WTC11 (cell line): ENCODE results near the gene FOXL1. TPM values are rescaled to one million over a fixed set of nuclear protein-coding genes. Genes with fewer than 3 reads are reported as not detected.

Experiments used
- ATAC-seq: fragments of 200-7000 bp; cut with Tn5 transposase; 2 replicates; pipeline ENCODE4 v1.10.0; 2021; ENCODE audit warnings: mild to moderate bottlenecking, moderate library complexity
- CTCF ChIA-PET: fragments of 300-600 bp; sonication (Branson Sonifier 250); formaldehyde crosslinking; loops from one replicate; lab custom pipeline; 2021; ENCODE audit warnings: antibody characterized with exemption; lab: Charles Lee
- POLR2A ChIA-PET: fragments of 350-600 bp; sonication (Branson Sonifier 250); formaldehyde crosslinking; loops from one replicate; lab custom pipeline; 2021; ENCODE audit warnings: antibody characterized with exemption; lab: Charles Lee
- DNase-seq: peaks from one replicate; pipeline ENCODE4 v3.0.0; 2021; ENCODE audit warnings: low spot score
- H3K27ac Mint-ChIP-seq: 2 replicates; pipeline ENCODE4 v1.8.0; 2021; ENCODE audit warnings: mixed read lengths
- H3K27me3 Mint-ChIP-seq: 2 replicates; pipeline ENCODE4 v1.8.0; 2021; ENCODE audit warnings: low read depth, mild to moderate bottlenecking, moderate library complexity, mixed read lengths
- H3K36me3 Mint-ChIP-seq: 2 replicates; pipeline ENCODE4 v1.8.0; 2021; ENCODE audit warnings: mixed read lengths
- H3K4me1 Mint-ChIP-seq: 2 replicates; pipeline ENCODE4 v1.8.0; 2022; ENCODE audit warnings: mixed read lengths
- H3K4me3 Mint-ChIP-seq: 2 replicates; pipeline ENCODE4 v1.8.0; 2021; ENCODE audit warnings: mild to moderate bottlenecking, moderate library complexity, mixed read lengths
- H3K9me3 Mint-ChIP-seq: 2 replicates; pipeline ENCODE4 v1.8.0; 2021; ENCODE audit warnings: mixed read lengths
- AFF4 ChIP-seq: sonication (generic); formaldehyde crosslinking; IDR thresholded peaks from 2 replicates; pipeline ENCODE4 v1.8.1; 2023; ENCODE audit warnings: mild to moderate bottlenecking, missing genetic modification reagents, borderline replicate concordance
- ATF2 ChIP-seq: sonication (generic); formaldehyde crosslinking; IDR thresholded peaks from 2 replicates; pipeline ENCODE4 v1.8.1; 2022; ENCODE audit warnings: low read depth, missing genetic modification reagents, borderline replicate concordance
- CTCF ChIP-seq: fragments of 200-600 bp; IDR thresholded peaks from 2 replicates; pipeline ENCODE4 v1.8.0; 2022; ENCODE audit warnings: antibody characterized with exemption
- FOXP4 ChIP-seq: sonication (generic); formaldehyde crosslinking; IDR thresholded peaks from 2 replicates; pipeline ENCODE4 v1.8.0; 2022; ENCODE audit warnings: mild to moderate bottlenecking, missing genetic modification reagents
- GTF2I ChIP-seq: fragments of 250-450 bp; sonication (Bioruptor Pico); conservative IDR thresholded peaks from 2 replicates; pipeline ENCODE4 v1.4.0; 2021; ENCODE audit warnings: mild to moderate bottlenecking
- HMGA2 ChIP-seq: fragments of 250-450 bp; sonication (Bioruptor Pico); IDR thresholded peaks from 2 replicates; pipeline ENCODE4 v1.4.0; 2021; ENCODE audit warnings: mild to moderate bottlenecking, moderate library complexity
- MLX ChIP-seq: sonication (generic); formaldehyde crosslinking; IDR thresholded peaks from 2 replicates; pipeline ENCODE4 v1.8.1; 2023; ENCODE audit warnings: mild to moderate bottlenecking, missing genetic modification reagents, moderate library complexity
- SMAD3 ChIP-seq: sonication (generic); formaldehyde crosslinking; IDR thresholded peaks from 2 replicates; pipeline ENCODE4 v1.8.0; 2022; ENCODE audit warnings: missing genetic modification reagents, mild to moderate bottlenecking, borderline replicate concordance
- SOX15 ChIP-seq: fragments of 250-450 bp; sonication (Bioruptor Pico); IDR thresholded peaks from 2 replicates; pipeline ENCODE4 v1.9.0; 2021; ENCODE audit warnings: mild to moderate bottlenecking
- USF1 ChIP-seq: sonication (generic); formaldehyde crosslinking; IDR thresholded peaks from 2 replicates; pipeline ENCODE4 v1.8.0; 2022; ENCODE audit warnings: mild to moderate bottlenecking, missing genetic modification reagents
- ZBTB43 ChIP-seq: sonication (generic); formaldehyde crosslinking; IDR thresholded peaks from 2 replicates; pipeline ENCODE4 v1.8.1; 2023; ENCODE audit warnings: mild to moderate bottlenecking, missing genetic modification reagents
- ZNF121 ChIP-seq: sonication (generic); formaldehyde crosslinking; IDR thresholded peaks from 2 replicates; pipeline ENCODE4 v1.8.0; 2023; ENCODE audit warnings: missing genetic modification reagents
- ZNF512 ChIP-seq: sonication (generic); formaldehyde crosslinking; IDR thresholded peaks from 2 replicates; pipeline ENCODE4 v1.8.1; 2022; ENCODE audit warnings: missing genetic modification reagents, borderline replicate concordance
- total RNA-seq: library from RNA; stranded (reverse); gene quantifications from 3 replicates; pipeline ENCODE4 v1.2.3, GENCODE V29; 2021

The FOXL1 gene
- total RNA-seq, 1 experiment from 2014 or later: 0.33 TPM

- TF ChIP-seq ZNF121 (CRISPR knock-in tag) (no peak), CTCF (no peak), MLX (CRISPR knock-in tag) (no peak), FOXP4 (CRISPR knock-in tag) (no peak)
- DNase-seq: no peak
- Mint-ChIP-seq H3K27me3 (peaks cover 4% of the 10 kb centered on the region; the same call in 1 of the 2 replicates), H3K4me1 (peaks cover 4% of the 10 kb centered on the region; the same call in 1 of the 2 replicates), H3K27ac (no peak overlapping the region), H3K36me3 (no peaks in the 10 kb centered on the region), H3K4me3 (no peak overlapping the region), H3K9me3 (peaks cover 5% of the 10 kb centered on the region; the same call in 1 of the 2 replicates)
- ChIA-PET CTCF (no interaction called here), POLR2A (no interaction called here)
- ATAC-seq: no peak
Observed at GRCh38 chr16:86591270-86591669, 12.9 kb downstream of the FOXL1 start.

GRCh38 chr16:86593913-86594620, 15.7 kb downstream of the FOXL1 start:
- H3K27me3 Mint-ChIP-seq: peaks cover 7% of the 10 kb centered on the region; the same call in 1 of the 2 replicates
- no peak overlapping the region for H3K4me3 Mint-ChIP-seq
- CTCF ChIA-PET: interaction anchor here (1.8 to 2.4 kb wide), 2 partner anchors 167 to 280 kb away, joined by 6 to 11 read pairs; no protein-coding TSS in a partner anchor
- H3K4me1 Mint-ChIP-seq: peaks cover 4% of the 10 kb centered on the region; the same call in 1 of the 2 replicates
- no peak overlapping the region for H3K27ac Mint-ChIP-seq
- ATAC-seq (no peak), DNase-seq (no peak)
- peaks cover 9% of the 10 kb centered on the region for H3K9me3 Mint-ChIP-seq
- H3K36me3 Mint-ChIP-seq: no peaks in the 10 kb centered on the region
- TF ChIP-seq ZNF121 (CRISPR knock-in tag): no peak
- TF ChIP-seq ZBTB43 (CRISPR knock-in tag): no peak
- TF ChIP-seq SOX15 (CRISPR knock-in tag): no peak
- TF ChIP-seq GTF2I (CRISPR knock-in tag): no peak
- POLR2A ChIA-PET: no interaction called here

GRCh38 chr16:86594721-86595120, 16.4 kb downstream of the FOXL1 start:
- Mint-ChIP-seq H3K4me3 (no peak overlapping the region), H3K27ac (no peak overlapping the region), H3K27me3 (peaks cover 3% of the 10 kb centered on the region; the same call in 1 of the 2 replicates), H3K9me3 (peaks cover 9% of the 10 kb centered on the region), H3K4me1 (peaks cover 4% of the 10 kb centered on the region; the same call in 1 of the 2 replicates), H3K36me3 (no peaks in the 10 kb centered on the region)
- DNase-seq: no peak
- ATAC-seq: no peak
- CTCF ChIA-PET: interaction anchor here (2.4 kb wide), 1 partner anchor 279 kb away, joined by 11 read pairs; no protein-coding TSS in a partner anchor
- TF ChIP-seq AFF4 (CRISPR knock-in tag): no peak
- no peak for TF ChIP-seq ZNF512
- TF ChIP-seq HMGA2: no peak
- no peak for TF ChIP-seq USF1
- TF ChIP-seq SMAD3 (CRISPR knock-in tag): no peak
- TF ChIP-seq ATF2 (CRISPR knock-in tag): no peak
- POLR2A ChIA-PET: no interaction called here
